Sigmoid colon (tissue), 4 donors: Measurements from ENCODE around the gene DIP2C.

ENCODE experiments used
- CTCF ChIP-seq, 4 experiments: fragments of 450-650 bp in 3 of 4; fragments of 200-600 bp in 1 of 4; IDR thresholded peaks; one replicate each; pipeline ENCODE4 v1.5.1; 2016 to 2019; ENCODE audit warnings: antibody characterized with exemption in 4 of 4, mild to moderate bottlenecking in 3 of 4, moderate library complexity in 2 of 4
- POLR2AphosphoS5 ChIP-seq, 4 donors: sonication (generic); formaldehyde crosslinking; IDR thresholded peaks; one replicate each; pipeline ENCODE4 v1.6.1; 2017; ENCODE audit warnings: antibody characterized with exemption in 4 of 4

- TF ChIP-seq POLR2AphosphoS5 (IDR thresholded peaks at IDR 0.05) (no peak), CTCF (IDR thresholded peaks at IDR 0.05) (no peak)
Observed at GRCh38 chr10:422241-422640, 267.2 kb downstream of the DIP2C start.
